H7 (cell line): ENCODE measurements around the gene SLC35D2. TPM values are rescaled to one million over a fixed set of nuclear protein-coding genes. Genes with fewer than 3 reads are reported as not detected.
"Not testable (repeated sequence)": the region's sequence is repeated elsewhere in the genome, so short reads cannot be mapped to it uniquely, and the experiment has no call there.

Source experiments
- DNase-seq: peaks from one replicate; pipeline ENCODE4 v3.0.0; 2012
- H3K27me3 ChIP-seq: 2 replicates; pipeline ENCODE4 v1.6.0; 2011; ENCODE audit warnings: mild to moderate bottlenecking, low read length; ENCODE audit not compliant: control insufficient read depth, insufficient read depth
- H3K36me3 ChIP-seq: replicated peaks from 2 replicates; pipeline ENCODE4 v1.5.1; 2011; ENCODE audit warnings: low read length; ENCODE audit not compliant: control insufficient read depth, insufficient read depth
- H3K4me3 ChIP-seq: 2 replicates; pipeline ENCODE4 v1.5.1; 2011; ENCODE audit warnings: low read depth, mild to moderate bottlenecking, control low read depth, low read length, moderate library complexity; ENCODE audit not compliant: insufficient read depth
- total RNA-seq: library from RNA; depleted of rRNA; stranded (reverse); fragments of >200 nt; shearing (Covaris generic); gene quantifications from 2 replicates; pipeline ENCODE4 v1.2.3, GENCODE V29; 2014

SLC35D2 gene
- total RNA-seq, 1 experiment from 2014 or later = 10.3 TPM

GRCh38 chr9:96321515-96321914, 62.0 kb downstream of the SLC35D2 start:
- Histone ChIP-seq H3K27me3 (no peaks in the 10 kb centered on the region), H3K4me3 (no peak overlapping the region), H3K36me3 (no peaks in the 10 kb centered on the region)
- DNase-seq = peak; percentile 46

DNA sequence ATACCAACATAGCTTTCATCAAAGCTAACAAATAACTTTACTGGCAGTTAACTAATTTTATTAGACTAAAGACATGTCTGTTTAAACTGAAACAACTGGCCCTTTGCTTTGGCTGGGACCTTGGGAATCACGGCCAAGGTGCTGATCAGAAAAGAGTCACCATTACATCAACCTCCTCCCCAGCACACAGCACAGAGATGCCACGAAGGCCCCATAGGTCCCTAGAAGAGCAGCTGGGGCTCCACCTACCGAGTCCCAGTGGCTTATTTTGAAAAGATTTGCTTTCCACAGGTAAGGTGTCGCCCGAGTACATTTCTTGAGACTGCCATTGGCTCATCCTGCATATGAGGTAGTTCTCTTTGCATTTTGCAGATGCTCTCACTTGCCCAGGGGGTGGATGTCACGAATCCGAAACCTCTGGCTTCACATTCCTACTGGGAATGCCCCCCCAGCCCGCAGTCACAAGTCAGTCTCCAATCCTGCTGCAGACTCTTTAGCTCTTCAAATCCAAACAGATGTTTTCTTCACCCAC, 62.7 kb downstream of the SLC35D2 start:
- Histone ChIP-seq H3K36me3 (no peaks in the 10 kb centered on the region), H3K27me3 (no peaks in the 10 kb centered on the region), H3K4me3 (no peak overlapping the region)
- no peak for DNase-seq

DNA sequence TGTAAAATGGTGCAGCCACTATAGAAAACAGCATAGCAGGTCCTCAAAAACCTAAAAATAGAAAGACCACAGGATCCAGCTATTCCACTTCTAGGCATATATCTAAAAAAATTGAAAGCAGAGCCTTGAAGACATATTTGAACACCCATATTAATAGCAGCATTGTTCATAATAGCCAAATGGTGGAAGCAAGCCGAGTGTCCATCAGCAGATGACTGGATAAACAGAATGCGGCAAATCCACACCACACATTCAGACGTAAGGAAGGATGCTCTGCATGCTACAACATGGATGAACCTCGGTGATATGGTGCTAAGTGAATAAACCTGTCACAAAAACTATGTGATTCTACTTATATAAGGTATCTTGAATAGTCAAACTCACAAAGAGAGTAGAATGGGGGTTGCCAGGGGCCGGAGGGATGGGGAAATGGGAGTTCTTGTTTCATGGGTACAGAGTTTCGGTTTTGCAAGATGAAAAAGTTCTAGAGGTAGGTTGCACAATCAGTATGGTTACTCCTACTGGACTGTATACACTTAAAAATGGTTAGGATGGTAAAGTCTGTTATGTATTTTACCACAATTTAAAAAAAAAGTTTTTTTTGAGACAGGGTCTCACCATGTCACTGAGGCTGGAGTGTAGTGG, 64.5 kb downstream of the SLC35D2 start:
- no peaks in the 10 kb centered on the region for H3K27me3 ChIP-seq
- no peaks in the 10 kb centered on the region for H3K36me3 ChIP-seq
- H3K4me3 ChIP-seq = no peak overlapping the region
- DNase-seq = no peak

DNA sequence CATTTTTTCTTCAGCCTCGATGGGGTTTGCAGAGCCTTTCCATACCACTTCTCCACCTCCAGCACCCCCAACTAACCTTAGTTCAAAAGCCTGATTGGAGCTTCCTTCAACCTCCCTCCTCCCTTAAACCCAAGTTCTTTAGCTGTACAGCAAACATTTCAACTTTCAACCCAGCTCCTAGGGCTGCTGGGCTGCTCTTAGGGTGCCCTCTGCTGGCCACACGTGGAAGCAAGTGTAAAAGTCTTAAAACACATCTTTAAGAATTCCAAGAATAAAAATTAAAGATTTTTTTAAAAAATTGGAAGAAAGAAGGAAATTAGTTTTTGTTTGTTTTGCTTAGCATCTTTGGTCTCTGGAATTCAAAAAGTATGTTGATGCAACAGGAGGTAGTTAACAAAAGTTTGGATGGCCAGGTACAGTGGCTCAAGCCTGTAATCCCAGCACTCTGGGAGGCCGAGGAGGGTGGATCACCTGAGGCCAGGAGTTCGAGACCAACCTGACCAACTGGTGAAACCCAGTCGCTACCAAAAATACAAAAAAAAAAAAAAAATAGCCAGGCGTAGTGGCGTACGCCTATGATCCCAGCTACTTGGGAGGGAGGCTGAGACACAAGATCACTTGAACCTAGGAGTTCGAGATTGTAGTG, 66.1 kb downstream of the SLC35D2 start:
- DNase-seq = peak; percentile 65
- Histone ChIP-seq H3K4me3 (no peak overlapping the region), H3K27me3 (no peaks in the 10 kb centered on the region), H3K36me3 (no peaks in the 10 kb centered on the region)

- Histone ChIP-seq H3K4me3 (no peak overlapping the region), H3K36me3 (no peaks in the 10 kb centered on the region), H3K27me3 (no peaks in the 10 kb centered on the region)
- no peak for DNase-seq
These were observed 73.7 kb downstream of the SLC35D2 start for GRCh38 chr9:96309850-96310249.

DNA sequence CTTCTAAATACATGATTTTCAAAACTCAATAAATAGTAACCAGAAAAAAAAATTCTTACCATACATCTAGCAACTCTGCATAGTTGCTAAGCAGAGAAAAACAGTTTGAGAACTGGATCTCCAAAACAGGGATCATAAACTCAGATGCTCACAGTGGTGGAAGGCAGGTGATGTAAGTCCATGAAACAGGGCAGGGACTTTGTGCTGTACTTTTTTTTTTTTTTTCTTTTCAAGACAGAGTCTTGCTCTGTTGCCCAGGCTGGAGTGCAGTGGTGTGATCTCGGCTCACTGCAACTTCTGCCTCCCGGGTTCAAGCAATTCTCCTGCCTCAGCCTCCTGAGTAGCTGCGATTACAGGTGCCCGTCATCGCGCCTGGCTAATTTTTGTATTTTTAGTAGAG, 76.6 kb downstream of the SLC35D2 start:
- H3K4me3 ChIP-seq, DNase-seq, H3K27me3 ChIP-seq, H3K36me3 ChIP-seq: not testable (repeated sequence)

DNA sequence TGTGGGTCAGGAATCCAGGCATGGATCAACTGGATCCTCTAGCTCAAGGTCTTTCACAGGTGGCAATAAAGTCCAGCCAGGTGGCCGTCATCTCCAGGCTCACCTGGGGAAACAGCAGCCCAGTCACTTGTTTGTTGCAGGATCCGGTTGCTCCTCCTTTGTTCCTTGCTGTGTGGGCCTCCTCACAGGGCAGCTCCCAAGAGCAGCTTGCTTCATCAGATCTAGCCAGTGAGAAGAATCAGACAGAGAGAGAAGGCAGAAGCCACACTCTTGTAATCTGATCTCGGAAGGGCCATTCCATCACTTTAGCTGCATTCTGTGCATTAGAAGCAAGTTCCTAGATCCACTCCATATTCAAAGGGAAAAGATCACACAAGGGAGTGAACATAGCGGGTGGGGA, 78.3 kb downstream of the SLC35D2 start:
- peak; percentile 38 for DNase-seq
- Histone ChIP-seq H3K36me3 (no peaks in the 10 kb centered on the region), H3K27me3 (no peaks in the 10 kb centered on the region), H3K4me3 (no peak overlapping the region)

DNA sequence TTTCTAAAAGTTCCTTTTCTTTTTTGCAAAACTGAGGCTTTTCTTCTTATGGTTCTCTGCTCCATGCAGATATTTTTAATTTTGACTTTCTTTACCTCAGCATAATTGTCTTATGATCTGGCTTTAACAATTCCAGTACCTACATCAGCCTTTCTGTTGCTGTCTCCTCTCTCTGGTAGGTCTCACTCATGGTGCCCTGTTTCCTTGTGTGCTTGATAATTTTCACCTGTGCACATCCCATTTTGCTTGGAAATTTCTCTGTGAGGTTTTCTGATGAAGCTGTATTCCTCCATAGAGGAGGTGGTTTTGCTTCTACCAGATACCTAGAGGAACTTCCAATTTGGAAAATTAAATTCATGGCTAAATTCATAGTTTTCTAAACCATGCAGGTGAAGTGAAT, 79.3 kb downstream of the SLC35D2 start:
- H3K36me3 ChIP-seq = no peaks in the 10 kb centered on the region
- H3K27me3 ChIP-seq = no peaks in the 10 kb centered on the region
- no peak for DNase-seq
- no peak overlapping the region for H3K4me3 ChIP-seq

DNA sequence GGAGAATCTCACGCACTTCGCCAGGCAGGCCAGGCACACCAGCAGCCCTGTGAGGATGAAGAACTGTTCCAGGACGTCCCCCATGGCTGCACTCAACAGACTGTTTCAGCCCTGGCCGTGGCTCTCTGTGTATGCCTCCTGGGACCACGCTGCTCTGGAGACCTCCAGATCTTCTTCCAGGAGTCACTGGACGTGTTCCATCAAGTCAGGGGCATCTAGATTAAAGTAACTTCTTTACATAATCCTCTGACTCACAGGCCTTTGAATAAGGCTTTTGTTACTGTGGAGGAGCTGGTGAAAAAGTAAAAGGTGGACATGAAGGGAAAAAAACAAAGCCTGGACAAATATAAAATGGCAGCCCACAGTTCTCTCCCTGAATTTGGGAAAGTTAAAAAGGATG, 81.5 kb downstream of the SLC35D2 start, which contains the start of gene HSD17B3:
TSS of gene HSD17B3 (minus strand) at position 156 of the 400 bp plus-strand sequence. CDS start at position 84, 72 bp downstream.
- no peaks in the 10 kb centered on the region for H3K27me3 ChIP-seq
- no peak within 1 kb of the TSS for H3K4me3 ChIP-seq
- DNase-seq = no peak
- H3K36me3 ChIP-seq = no peaks in the 10 kb centered on the region

DNA sequence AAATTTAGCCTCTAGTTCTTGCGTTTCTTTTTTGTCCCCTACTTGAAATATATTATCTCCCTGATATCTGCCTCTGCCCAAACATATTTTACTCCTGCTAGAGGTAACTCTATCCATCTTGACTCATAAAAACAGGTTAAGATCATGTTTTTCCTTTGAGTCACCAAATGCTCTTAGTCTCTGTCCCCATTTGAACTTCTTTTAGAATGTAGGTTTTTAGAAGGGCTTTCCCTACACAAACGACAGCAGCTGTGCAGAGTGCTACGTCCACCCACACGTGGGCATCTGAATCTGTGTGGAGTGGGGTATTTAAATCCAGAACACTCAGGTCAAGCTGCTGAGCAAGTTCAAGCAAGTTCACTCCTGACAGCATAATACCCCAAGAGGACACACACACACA, 83.7 kb downstream of the SLC35D2 start:
- DNase-seq = no peak
- Histone ChIP-seq H3K4me3 (no peak overlapping the region), H3K27me3 (no peaks in the 10 kb centered on the region), H3K36me3 (no peaks in the 10 kb centered on the region)

DNA sequence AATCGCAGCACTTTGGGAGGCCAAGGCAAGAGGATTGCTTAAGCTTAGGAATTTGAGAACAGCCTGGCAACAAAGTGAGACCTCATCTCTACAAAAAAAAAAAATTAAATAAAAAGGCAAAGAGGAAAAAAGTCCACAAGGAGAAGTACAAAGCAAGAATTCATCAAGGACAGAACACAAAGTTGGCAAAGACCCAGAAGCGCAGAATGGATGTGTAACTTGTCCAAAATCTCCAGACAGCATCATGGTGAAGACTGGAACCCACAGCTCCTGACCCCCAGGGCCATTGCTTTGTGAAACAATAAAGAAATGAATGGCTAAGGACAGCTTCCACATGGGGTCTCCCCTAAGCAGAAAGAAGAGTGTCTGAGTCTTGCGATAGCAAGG, 89.4 kb downstream of the SLC35D2 start:
- Histone ChIP-seq H3K27me3 (no peaks in the 10 kb centered on the region), H3K36me3 (no peaks in the 10 kb centered on the region), H3K4me3 (no peak overlapping the region)
- no peak for DNase-seq

- no peak for DNase-seq
- Histone ChIP-seq H3K36me3 (no peaks in the 10 kb centered on the region), H3K27me3 (no peaks in the 10 kb centered on the region), H3K4me3 (no peak overlapping the region)
These were observed 89.9 kb downstream of the SLC35D2 start for GRCh38 chr9:96293498-96294158.

DNA sequence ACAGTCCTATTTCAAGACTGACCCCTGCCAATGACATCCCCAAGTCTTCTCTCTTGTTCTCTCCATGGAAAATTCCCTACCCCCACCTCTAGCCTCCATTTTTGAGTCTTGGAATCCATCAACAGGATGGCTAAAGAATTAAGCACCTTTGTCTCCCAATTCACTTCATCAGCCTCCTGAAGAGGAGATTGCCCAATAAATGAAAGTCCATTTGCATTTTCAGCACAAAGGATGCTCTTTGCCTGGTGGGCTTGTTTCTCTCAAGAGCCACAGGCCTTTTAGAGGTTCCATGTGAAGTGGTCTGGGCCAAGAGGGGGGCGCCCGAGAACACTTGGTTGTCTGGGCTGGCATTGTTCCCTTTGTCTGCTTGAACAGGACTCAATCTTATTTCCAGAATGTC, 94.1 kb downstream of the SLC35D2 start:
- no peak overlapping the region for H3K4me3 ChIP-seq
- H3K36me3 ChIP-seq = no peaks in the 10 kb centered on the region
- no peak for DNase-seq
- H3K27me3 ChIP-seq = no peaks in the 10 kb centered on the region

GRCh38 chr9:96281641-96282040, 101.9 kb downstream of the SLC35D2 start:
- Histone ChIP-seq H3K36me3 (no peaks in the 10 kb centered on the region), H3K27me3 (no peaks in the 10 kb centered on the region), H3K4me3 (no peak overlapping the region)
- no peak for DNase-seq

- Histone ChIP-seq H3K27me3 (no peaks in the 10 kb centered on the region), H3K4me3 (no peak overlapping the region), H3K36me3 (no peaks in the 10 kb centered on the region)
- no peak for DNase-seq
These were observed 103.6 kb downstream of the SLC35D2 start for GRCh38 chr9:96279932-96280331.
